Activated T-helper 1 cell treated with anti-CD3 and anti-CD28 coated beads, Interleukin-12 subunit alpha, Interleukin-12 subunit beta, Interleukin-2, Interleukin-4 antibody, amounts not matched to agents 30 ng/mL and 10 ng/mL and 1 ng/mL, durations not matched to agents 14 hours and 24 hours and 36 hours (primary cell): ENCODE measurements around the gene ADAMTS8. TPM values are rescaled to one million over a fixed set of nuclear protein-coding genes. Genes with fewer than 3 reads are reported as not detected.
A peak's percentile ranks its signal among the peaks of the same experiment; 100 is the strongest.

Experiments used
- DNase-seq: peaks from one replicate; pipeline ENCODE4 v3.0.0; 2021; ENCODE audit warnings: low spot score
- H3K27ac Mint-ChIP-seq: one replicate; pipeline ENCODE4 v1.8.0; 2021; ENCODE audit warnings: mild to moderate bottlenecking, mixed read lengths
- H3K27me3 Mint-ChIP-seq: one replicate; pipeline ENCODE4 v1.8.0; 2022; ENCODE audit warnings: mild to moderate bottlenecking, moderate library complexity, mixed read lengths; ENCODE audit not compliant: insufficient read depth
- H3K36me3 Mint-ChIP-seq: one replicate; pipeline ENCODE4 v1.8.0; 2021; ENCODE audit warnings: low read depth, mixed read lengths
- H3K4me1 Mint-ChIP-seq: one replicate; pipeline ENCODE4 v1.8.0; 2021; ENCODE audit warnings: low read depth, mixed read lengths
- H3K4me3 Mint-ChIP-seq: one replicate; pipeline ENCODE4 v1.8.0; 2021; ENCODE audit warnings: mild to moderate bottlenecking, moderate library complexity, mixed read lengths
- H3K9me3 Mint-ChIP-seq: one replicate; pipeline ENCODE4 v1.8.0; 2021; ENCODE audit warnings: mixed read lengths
- intact Hi-C: fragments of 100-400 bp; cut with micrococcal nuclease; formaldehyde crosslinking; loops from one replicate; pipeline ENCODE4 v1.15.1; 2024
- total RNA-seq: library from RNA; stranded (reverse); gene quantifications from 2 replicates; pipeline ENCODE4 v1.2.3, GENCODE V29; 2022

Gene ADAMTS8
- total RNA-seq, 1 donor from 2014 or later = not detected

DNA sequence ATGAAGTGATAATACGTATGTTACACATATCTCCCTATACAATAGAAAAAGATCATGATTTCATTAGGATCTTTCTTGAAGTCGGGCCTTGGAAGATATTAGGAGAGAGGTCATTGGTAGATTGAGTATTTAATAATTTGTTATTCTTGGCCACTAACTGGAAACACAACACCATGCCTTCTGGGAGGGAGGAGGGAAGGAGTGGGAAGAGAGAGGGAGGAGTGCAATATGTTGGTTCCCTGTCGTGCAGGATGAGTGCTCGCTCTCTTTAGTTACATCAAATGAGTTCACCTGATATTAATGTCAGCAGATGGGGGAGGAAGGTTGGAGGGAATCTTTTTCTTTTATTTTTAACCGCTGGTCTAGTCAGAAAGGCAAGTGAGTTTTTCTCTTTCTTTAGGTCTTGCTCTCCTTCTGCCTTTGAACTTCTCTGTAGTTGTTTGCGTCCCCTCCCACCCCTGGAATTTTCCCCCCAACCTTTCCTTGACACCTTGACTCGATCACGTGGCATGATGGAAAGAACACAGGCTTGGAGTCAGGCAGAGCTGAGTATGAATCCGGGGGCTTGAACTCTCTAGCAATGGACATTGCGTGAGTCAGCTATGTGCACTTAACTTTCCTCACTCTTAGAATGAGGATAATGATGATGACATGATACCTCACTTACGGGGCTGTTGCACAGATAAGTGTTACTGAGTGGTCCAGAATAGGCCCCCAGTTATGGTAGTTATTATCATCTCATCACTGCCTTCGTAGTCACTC is 26.3 kb upstream of the ADAMTS8 start:
- Mint-ChIP-seq H3K4me3 (no peak overlapping the region), H3K27me3 (peaks cover 29% of the 10 kb centered on the region), H3K4me1 (peaks cover 5% of the 10 kb centered on the region), H3K9me3 (no peaks in the 10 kb centered on the region), H3K36me3 (no peaks in the 10 kb centered on the region), H3K27ac (no peak overlapping the region)
- intact Hi-C loops = no loop called here
- no peak for DNase-seq

- no peak overlapping the region for H3K27ac Mint-ChIP-seq
- no peak for DNase-seq
- H3K27me3 Mint-ChIP-seq = peaks cover 38% of the 10 kb centered on the region
- H3K4me1 Mint-ChIP-seq = peaks cover 9% of the 10 kb centered on the region
- H3K36me3 Mint-ChIP-seq = no peaks in the 10 kb centered on the region
- intact Hi-C loops = no loop called here
- H3K4me3 Mint-ChIP-seq = no peak overlapping the region
- H3K9me3 Mint-ChIP-seq = no peaks in the 10 kb centered on the region
Measured at GRCh38 chr11:130452940-130453339, 24.5 kb upstream of the ADAMTS8 start.

DNA sequence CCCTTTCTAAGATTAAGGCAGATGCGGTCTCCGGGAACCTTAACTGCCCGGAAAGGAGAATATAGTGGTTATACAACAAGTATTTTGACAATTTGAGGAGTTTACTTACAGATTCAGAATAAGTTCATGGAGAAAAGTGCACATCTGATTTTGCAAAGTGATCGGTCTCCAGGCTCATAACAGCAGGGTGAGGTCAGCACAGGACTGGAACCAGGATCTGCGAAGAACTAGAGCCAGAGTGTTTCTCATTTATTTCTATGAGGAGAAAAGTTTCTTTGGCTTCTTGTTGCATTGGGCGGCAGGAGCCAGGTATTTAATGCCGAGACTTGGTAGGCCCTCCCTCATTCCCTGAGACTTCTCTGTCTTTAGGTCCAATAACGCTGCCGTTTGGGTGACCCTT is 23.8 kb upstream of the ADAMTS8 start:
- H3K27me3 Mint-ChIP-seq = peaks cover 44% of the 10 kb centered on the region
- no peak overlapping the region for H3K4me3 Mint-ChIP-seq
- intact Hi-C loops = no loop called here
- H3K9me3 Mint-ChIP-seq = no peaks in the 10 kb centered on the region
- no peak overlapping the region for H3K27ac Mint-ChIP-seq
- no peak for DNase-seq
- H3K4me1 Mint-ChIP-seq = peaks cover 11% of the 10 kb centered on the region
- no peaks in the 10 kb centered on the region for H3K36me3 Mint-ChIP-seq

- Mint-ChIP-seq H3K4me3 (no peak overlapping the region), H3K27ac (no peak overlapping the region), H3K4me1 (peaks cover 11% of the 10 kb centered on the region), H3K9me3 (no peaks in the 10 kb centered on the region), H3K36me3 (no peaks in the 10 kb centered on the region), H3K27me3 (peaks cover 51% of the 10 kb centered on the region)
- DNase-seq = no peak
- intact Hi-C loops = no loop called here
Measured at GRCh38 chr11:130451231-130452019, 23.0 kb upstream of the ADAMTS8 start.

DNA sequence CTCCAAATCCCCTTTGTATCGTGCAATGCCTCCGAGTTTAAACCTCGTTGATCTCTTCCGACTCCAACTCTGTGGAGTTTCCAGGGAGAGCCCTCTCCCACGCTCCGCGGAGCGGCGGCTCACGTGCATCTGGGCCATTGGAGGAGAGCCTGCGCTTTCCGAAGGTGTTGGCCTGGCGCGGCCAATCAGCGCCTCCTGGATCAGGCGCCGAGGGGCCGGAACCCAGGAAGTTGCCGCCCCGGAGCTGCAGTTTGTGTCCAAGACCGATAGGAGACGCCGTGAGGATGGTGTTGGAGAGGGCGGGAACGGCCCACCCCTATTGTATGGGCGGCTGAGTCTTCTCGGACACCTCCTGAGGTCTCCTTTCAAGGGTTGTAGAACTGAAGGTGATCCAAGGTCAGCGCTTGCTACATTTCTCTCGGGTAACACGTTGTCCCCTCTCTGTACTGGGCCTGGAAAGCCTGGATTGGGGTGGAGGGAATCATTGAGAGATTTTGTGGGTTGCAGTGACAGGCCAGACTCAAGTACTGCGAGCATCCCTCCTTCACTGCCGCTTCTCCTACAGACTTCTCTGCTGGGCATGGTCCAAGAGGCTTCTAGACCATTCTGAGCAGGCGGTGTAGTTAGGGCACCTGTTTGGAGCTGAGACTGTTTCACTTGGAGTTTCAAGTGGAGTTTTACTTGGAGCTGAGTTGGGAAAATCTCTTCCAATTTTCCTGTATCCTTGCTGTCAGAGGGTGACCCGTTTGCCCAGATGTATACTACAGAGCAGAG is 21.8 kb upstream of the ADAMTS8 start:
- H3K27ac Mint-ChIP-seq = no peak overlapping the region
- intact Hi-C loops = no loop called here
- peak overlapping the region; percentile 53 for H3K4me3 Mint-ChIP-seq
- H3K27me3 Mint-ChIP-seq = peaks cover 57% of the 10 kb centered on the region
- DNase-seq = no peak
- H3K4me1 Mint-ChIP-seq = peaks cover 11% of the 10 kb centered on the region
- H3K36me3 Mint-ChIP-seq = no peaks in the 10 kb centered on the region
- no peaks in the 10 kb centered on the region for H3K9me3 Mint-ChIP-seq

- peaks cover 55% of the 10 kb centered on the region for H3K27me3 Mint-ChIP-seq
- H3K4me3 Mint-ChIP-seq = peak overlapping the region; percentile 42
- no peaks in the 10 kb centered on the region for H3K9me3 Mint-ChIP-seq
- no peak overlapping the region for H3K27ac Mint-ChIP-seq
- no peak for DNase-seq
- intact Hi-C loops = no loop called here
- peaks cover 11% of the 10 kb centered on the region for H3K4me1 Mint-ChIP-seq
- no peaks in the 10 kb centered on the region for H3K36me3 Mint-ChIP-seq
Measured at GRCh38 chr11:130449310-130449990, 21.0 kb upstream of the ADAMTS8 start.

DNA sequence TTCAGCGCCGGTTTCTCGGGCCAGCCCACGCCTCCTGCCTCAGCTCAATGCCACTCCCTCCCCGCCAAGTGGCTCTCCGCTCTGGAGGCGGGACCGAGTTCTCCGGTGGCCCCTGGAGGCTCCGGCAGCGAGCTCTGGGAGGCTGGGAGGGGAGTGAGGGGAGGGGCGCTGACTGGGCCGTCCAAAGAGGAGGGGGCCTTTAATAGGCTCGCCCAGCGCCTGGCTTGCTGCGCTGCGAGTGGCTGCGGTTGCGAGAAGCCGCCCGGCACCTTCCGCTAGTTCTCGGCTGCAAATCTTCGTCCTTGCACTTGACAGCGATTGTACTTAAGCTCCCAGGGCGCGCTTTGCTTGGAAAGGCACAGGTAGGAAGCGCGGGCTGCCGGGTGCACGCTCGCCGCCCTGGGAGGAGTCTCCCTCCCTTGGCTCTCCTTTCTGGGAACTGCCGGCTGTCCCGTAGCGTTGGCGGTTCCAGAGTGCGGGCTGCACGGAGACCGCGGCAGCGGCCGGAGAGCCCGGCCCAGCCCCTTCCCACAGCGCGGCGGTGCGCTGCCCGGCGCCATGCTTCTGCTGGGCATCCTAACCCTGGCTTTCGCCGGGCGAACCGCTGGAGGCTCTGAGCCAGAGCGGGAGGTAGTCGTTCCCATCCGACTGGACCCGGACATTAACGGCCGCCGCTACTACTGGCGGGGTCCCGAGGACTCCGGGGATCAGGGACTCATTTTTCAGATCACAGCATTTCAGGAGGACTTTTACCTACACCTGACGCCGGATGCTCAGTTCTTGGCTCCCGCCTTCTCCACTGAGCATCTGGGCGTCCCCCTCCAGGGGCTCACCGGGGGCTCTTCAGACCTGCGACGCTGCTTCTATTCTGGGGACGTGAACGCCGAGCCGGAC is 20.3 kb upstream of the ADAMTS8 start, which contains the start of gene ADAMTS15:
ADAMTS15 (plus strand) TSS at position 230 of the 894 bp plus-strand sequence; CDS start at position 559, 329 bp downstream.
- Mint-ChIP-seq H3K27me3 (peaks cover 50% of the 10 kb centered on the region), H3K36me3 (no peaks in the 10 kb centered on the region), H3K4me3 (peak within 1 kb of the TSS; percentile 48), H3K9me3 (no peaks in the 10 kb centered on the region), H3K27ac (no peak within 1 kb of the TSS), H3K4me1 (peaks cover 11% of the 10 kb centered on the region)
- intact Hi-C loops = no loop called here
- peak; percentile 22 for DNase-seq

DNA sequence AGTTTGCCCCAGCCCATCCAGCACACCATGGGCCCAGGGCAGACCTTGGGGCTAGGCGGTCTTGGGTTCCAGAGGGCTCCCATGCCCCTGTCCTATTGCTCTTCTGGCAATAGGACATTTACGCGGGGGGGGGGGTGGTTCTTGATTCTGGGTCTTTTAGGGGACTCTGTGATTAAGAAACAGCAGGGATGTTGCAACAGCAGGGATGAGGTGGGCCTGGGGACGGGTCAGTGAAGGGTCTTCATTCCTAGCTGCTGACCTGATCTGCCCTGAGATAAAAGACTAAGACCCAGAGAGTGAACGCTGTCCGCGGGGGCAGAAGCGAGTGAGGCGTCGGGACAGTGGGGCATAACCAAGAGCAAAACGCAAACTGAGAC is 19.6 kb upstream of the ADAMTS8 start:
- Mint-ChIP-seq H3K4me3 (peak overlapping the region; percentile 48), H3K4me1 (peaks cover 11% of the 10 kb centered on the region), H3K27ac (no peak overlapping the region), H3K36me3 (no peaks in the 10 kb centered on the region), H3K27me3 (peaks cover 48% of the 10 kb centered on the region), H3K9me3 (no peaks in the 10 kb centered on the region)
- intact Hi-C loops = no loop called here
- DNase-seq = no peak

GRCh38 chr11:130445788-130446187 is 17.4 kb upstream of the ADAMTS8 start:
- DNase-seq = no peak
- H3K4me1 Mint-ChIP-seq = peaks cover 11% of the 10 kb centered on the region
- no peak overlapping the region for H3K4me3 Mint-ChIP-seq
- H3K36me3 Mint-ChIP-seq = no peaks in the 10 kb centered on the region
- no peak overlapping the region for H3K27ac Mint-ChIP-seq
- H3K27me3 Mint-ChIP-seq = peaks cover 43% of the 10 kb centered on the region
- no peaks in the 10 kb centered on the region for H3K9me3 Mint-ChIP-seq
- intact Hi-C loops = no loop called here

DNA sequence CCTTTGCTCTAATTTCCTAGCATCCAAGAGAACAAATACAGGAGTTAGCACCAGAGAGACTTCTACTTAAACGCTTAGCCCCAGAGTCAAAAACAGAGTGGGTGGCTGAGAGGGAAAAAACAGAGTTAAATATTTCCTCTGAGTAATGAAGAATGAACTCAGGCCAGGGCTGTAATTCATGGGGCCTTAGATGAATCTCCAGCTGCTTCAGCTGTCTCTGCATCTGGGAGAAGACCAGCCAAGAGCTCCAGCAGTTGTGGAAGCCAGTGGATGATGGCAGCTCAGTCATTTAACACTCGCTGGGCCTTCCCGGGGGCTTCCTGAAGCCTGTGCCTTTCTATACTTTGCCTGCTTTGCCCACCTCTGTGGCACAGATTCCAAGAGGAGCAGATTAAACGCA is 14.3 kb upstream of the ADAMTS8 start:
- intact Hi-C loops = no loop called here
- peaks cover 23% of the 10 kb centered on the region for H3K27me3 Mint-ChIP-seq
- peaks cover 19% of the 10 kb centered on the region for H3K4me1 Mint-ChIP-seq

GRCh38 chr11:130441719-130442118 is 13.3 kb upstream of the ADAMTS8 start:
- H3K36me3 Mint-ChIP-seq = no peaks in the 10 kb centered on the region
- H3K4me1 Mint-ChIP-seq = peaks cover 19% of the 10 kb centered on the region
- no peak for DNase-seq
- intact Hi-C loops = no loop called here
- no peak overlapping the region for H3K4me3 Mint-ChIP-seq
- H3K27ac Mint-ChIP-seq = no peak overlapping the region
- H3K27me3 Mint-ChIP-seq = peaks cover 15% of the 10 kb centered on the region
- no peaks in the 10 kb centered on the region for H3K9me3 Mint-ChIP-seq

More for the DNA sequence above, 14.3 kb upstream of the ADAMTS8 start:
- Mint-ChIP-seq H3K9me3 (no peaks in the 10 kb centered on the region), H3K27ac (no peak overlapping the region), H3K4me3 (no peak overlapping the region), H3K36me3 (no peaks in the 10 kb centered on the region)
- DNase-seq = no peak
